Measurements from ENCODE around the gene HSPA1A. TPM values are rescaled to one million over a fixed set of nuclear protein-coding genes. Genes with fewer than 3 reads are reported as not detected.
"Not testable (repeated sequence)": the region's sequence is repeated elsewhere in the genome, so short reads cannot be mapped to it uniquely, and the experiment has no call there.

HSPA1A gene
- total RNA-seq, 1 experiment from 2014 or later, result 31.5 TPM

DNA sequence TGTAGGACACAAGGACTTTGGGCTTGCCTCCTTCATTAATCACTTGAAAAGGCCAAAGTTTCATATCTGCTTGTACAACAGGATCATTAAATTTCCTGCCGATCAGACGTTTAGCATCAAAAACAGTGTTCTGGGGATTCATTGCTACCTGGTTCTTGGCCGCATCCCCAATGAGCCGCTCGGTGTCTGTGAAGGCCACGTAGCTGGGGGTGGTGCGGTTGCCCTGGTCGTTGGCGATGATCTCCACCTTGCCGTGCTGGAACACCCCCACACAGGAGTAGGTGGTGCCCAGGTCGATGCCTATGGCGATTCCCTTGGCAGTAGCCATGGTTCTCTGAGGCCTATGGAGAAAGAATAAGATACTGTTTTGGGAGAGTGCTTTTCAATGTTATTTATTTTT is 3.7 kb upstream of the HSPA1A start:
- DNase-seq (ENCODE audit: low spot score), result no peak

DNA sequence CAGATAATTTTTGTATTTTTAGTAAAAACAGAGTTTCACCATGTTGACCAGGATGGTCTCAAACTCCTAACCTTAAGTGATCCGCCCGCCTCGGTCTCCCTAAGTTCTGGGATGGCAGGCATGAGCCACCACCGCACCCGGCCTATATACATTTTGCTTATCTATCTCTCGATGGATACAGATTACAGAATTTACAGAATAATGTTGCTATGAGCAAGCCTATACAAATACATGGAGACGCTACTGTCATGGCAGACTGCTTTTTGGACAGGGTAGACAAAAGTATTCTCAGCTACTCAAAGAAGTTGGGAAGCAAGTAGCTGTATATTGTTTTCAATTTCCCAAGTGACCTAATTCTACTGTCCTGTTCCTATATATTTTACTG is 1.9 kb upstream of the HSPA1A start:
- DNase-seq (ENCODE audit: low spot score), result no peak

DNA sequence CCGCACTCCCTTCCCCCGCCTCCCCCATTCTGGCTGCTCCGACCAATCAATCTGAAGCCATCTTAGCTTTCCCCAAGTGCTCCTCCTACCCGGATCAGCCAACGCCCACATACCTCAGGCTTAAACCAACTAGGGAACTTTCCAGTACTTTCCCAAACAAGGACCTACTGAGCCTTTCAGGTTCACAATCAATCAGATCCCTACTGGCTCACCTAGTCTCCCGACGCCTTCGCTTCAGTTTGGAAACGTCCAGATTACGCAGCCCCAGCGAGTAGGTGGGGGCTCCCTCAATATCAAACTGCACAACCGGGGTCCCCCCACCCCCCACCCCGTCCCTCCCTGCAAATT is 692 bp upstream of the HSPA1A start:
- DNase-seq (ENCODE audit: low spot score), result peak; percentile 97

DNA sequence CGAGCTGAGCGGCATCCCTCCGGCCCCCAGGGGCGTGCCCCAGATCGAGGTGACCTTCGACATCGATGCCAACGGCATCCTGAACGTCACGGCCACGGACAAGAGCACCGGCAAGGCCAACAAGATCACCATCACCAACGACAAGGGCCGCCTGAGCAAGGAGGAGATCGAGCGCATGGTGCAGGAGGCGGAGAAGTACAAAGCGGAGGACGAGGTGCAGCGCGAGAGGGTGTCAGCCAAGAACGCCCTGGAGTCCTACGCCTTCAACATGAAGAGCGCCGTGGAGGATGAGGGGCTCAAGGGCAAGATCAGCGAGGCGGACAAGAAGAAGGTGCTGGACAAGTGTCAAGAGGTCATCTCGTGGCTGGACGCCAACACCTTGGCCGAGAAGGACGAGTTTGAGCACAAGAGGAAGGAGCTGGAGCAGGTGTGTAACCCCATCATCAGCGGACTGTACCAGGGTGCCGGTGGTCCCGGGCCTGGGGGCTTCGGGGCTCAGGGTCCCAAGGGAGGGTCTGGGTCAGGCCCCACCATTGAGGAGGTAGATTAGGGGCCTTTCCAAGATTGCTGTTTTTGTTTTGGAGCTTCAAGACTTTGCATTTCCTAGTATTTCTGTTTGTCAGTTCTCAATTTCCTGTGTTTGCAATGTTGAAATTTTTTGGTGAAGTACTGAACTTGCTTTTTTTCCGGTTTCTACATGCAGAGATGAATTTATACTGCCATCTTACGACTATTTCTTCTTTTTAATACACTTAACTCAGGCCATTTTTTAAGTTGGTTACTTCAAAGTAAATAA is 2.0 kb downstream of the HSPA1A start:
- not testable (repeated sequence) for DNase-seq (ENCODE audit: low spot score)

DNA sequence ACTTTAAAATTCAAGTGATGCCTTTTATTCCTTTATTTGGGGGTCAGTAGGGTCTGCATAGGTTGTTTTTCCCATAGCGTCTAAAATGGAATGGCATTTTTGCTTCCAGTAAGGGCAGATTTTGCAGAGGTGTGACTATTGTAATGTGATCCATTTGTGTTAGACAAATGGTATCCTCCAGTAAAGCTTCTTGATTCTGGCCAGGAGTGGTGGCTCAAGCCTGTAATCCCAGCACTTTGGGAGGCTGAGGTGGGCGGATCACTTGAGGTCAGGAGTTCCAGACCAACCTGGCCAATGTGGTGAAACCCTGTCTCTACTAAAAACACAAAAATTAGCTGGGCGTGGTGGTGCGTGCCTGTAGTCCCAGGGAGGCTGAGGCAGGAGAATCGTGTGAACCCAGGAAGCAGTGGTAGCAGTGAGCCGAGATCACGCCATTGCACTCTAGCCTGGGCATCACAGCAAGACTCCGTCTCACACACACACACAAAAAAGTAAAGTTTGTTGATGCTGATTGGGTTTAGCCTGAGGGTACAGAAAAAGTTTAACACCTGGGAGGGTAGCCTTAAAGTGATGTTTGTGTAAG is 2.7 kb downstream of the HSPA1A start:
- not testable (repeated sequence) for DNase-seq (ENCODE audit: low spot score)

DNA sequence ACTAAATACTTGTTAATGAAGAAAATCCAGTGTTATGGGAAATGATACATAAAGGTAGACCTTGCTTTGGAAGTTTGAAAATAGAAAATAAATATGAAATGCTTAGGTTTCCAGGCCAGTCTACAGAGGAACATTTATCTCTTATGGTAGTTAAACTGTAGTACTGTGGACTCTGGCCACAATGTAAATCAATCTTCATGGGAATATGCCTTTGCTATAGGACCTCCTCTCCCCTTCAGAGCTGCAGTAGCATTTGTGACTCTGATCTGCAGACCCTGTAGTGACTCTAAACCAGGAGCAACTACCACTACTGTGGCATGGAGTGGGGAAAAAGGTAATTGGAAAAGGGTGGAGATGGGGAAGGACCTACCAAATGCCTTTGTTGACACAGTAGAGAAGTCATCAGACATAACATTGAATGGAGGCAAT is 4.5 kb downstream of the HSPA1A start:
- no peak for DNase-seq (ENCODE audit: low spot score)

DNA sequence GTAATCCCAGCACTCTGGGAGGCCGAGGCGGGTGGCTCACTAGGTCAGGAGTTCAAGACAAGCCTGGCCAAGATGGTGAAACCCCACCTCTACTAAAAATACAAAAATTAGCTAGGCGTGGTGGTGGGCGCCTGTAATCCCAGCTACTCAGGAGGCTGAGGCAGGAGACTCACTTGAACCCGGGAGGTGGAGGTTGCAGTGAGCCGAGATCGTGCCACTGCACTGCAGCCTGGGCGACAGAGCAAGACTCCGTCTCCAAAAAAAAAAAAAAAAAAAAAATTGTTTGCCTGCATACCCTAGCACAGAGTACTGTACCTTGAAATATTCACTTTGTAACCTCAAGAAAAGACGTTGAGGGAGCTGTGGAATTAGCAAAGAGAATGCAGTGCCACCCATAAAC is 5.1 kb downstream of the HSPA1A start:
- DNase-seq (ENCODE audit: low spot score), result not testable (repeated sequence)

DNA sequence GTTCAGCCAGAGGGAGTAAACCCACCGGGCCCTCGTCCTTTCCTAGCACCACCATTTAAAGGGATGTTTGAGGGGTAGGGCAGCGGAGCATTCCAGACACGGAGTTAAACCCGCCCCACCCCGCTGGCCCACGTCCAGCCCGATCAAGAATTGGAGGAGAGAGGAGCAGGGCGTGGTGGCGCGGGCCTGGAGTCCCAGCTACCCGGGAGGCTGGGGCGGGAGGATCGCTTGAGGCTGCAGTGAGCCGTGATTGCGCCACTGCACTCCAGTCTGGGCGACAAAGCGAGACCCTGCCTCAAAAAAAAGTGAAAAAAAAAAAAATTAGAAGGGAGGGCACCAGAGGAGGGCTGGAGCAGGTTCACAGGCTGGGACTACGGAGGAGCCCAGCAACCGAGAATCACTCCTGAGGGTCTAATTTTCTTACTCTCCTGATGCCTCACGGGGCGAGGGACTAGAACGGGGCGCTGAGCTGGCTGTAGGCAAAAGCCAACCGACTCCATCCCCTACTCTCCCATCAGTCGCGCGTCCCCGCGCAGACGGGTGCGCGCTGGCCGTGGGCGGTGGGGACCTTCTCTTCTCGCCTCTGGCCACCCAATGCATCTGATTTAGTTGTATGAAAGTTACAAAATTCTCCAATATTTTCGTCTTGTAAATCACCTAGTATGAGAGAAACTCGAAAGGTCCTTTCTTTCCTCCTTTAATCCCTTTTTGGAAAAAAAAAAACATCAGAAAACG is 6.1 kb downstream of the HSPA1A start:
- peak; percentile 42 for DNase-seq (ENCODE audit: low spot score)

DNA sequence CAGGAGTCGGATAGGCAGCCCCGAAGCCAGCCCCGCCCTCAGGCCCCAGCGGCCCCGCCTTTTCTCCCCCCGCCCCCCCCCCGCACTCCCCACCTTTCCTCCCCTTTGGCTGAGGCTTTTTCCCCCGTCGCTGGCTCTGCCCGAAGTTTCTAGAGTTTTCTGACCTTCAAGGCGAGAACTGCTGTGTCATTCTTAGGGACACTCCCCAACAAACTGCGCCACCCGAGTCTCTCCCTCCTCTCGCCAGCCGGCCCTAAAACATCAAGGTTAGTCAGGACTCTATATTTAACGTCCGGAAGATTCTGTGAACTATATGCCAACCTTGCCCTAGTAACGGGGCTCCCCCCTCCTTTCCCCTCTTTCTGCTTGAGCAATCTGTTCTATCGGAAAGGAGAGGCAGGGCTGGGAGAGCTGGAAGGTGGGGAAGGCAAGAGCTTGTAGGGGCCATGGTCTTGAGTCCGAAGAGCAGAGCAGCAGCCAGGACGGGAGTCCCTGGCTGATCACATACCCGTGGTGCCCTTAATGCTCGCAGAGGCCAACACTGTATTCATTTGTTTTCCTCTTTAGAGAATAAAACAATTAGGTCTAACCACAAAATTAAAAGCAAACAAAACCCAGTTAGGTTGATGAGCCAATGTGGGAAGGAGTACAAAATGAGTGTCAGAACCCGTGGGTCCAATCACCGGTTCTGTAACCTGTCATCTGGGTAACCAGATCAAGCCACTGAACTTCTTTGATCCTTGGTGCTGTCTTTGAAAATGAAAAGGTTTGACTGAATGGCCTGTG is 6.9 kb downstream of the HSPA1A start:
- DNase-seq (ENCODE audit: low spot score), result peak; percentile 93

DNA sequence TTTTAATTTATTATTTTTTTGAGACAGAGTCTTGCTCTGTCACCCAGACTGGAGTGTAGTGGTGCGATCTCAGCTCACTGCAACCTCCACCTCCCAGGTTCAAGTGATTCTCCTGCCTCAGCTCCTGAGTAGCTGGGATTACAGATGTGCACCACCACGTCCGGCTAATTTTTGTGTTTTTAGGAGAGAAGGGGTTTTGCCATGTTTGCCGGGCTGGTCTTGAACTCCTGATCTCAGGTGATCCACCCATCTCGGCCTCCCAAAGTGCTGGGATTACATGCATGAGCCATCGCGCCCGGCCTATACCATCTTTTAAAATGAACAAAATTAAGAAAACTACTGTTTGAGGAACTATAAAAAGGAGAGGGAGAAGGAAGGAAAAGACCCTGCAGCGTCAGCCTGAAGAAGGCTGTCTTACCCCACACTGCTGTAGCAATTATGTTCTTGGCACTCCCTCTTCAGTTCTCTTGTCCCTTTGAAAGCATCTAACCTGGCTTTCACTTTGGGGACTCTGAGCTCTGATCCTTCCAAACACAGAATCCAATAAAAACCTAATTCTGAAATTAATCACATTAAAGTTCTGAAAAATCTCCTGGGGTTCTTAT is 8.4 kb downstream of the HSPA1A start:
- DNase-seq (ENCODE audit: low spot score), result not testable (repeated sequence)

DNA sequence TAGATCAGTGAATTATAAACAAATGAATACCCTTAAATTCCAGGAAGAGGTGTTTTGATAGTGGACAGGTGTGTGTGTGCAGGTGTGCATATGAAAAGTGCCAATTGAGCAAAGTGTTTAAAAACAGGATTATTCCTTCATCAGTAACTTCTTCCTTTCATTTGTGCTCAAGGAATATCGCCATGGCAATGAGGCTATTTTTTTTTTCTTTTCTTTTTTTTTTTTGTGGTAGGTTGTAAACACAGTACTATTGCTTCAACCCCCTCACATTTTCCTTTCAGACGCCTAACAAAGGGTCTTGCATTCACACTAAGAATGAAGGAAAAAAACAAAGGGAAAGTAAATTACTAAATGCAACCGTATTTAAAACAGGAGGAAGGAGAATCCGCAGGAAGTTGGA is 10.2 kb downstream of the HSPA1A start:
- DNase-seq (ENCODE audit: low spot score), result no peak

DNA sequence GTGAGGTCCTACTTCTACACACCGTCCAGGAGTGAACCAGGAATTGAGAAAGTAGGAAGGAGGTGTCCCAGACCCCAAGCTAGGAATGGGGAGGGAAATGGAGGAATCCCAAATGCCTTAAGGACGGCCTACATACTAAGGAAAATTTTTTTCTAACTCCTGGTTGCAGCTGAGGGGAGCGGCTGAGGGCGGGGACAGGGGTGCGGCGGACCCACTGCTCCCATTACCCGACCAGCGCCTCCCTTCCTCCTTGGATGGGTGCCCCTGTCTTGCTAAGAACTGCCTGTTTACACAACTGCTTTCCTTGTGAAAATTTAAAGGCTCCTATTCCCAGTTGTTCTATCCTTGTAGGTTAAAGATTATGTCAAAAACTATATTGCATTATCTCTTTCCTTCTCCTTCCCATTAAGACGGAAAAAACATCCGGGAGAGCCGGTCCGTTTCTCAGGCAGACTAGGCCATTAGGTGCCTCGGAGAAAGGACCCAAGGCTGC is 11.5 kb downstream of the HSPA1A start:
- DNase-seq (ENCODE audit: low spot score), result peak; percentile 85

DNA sequence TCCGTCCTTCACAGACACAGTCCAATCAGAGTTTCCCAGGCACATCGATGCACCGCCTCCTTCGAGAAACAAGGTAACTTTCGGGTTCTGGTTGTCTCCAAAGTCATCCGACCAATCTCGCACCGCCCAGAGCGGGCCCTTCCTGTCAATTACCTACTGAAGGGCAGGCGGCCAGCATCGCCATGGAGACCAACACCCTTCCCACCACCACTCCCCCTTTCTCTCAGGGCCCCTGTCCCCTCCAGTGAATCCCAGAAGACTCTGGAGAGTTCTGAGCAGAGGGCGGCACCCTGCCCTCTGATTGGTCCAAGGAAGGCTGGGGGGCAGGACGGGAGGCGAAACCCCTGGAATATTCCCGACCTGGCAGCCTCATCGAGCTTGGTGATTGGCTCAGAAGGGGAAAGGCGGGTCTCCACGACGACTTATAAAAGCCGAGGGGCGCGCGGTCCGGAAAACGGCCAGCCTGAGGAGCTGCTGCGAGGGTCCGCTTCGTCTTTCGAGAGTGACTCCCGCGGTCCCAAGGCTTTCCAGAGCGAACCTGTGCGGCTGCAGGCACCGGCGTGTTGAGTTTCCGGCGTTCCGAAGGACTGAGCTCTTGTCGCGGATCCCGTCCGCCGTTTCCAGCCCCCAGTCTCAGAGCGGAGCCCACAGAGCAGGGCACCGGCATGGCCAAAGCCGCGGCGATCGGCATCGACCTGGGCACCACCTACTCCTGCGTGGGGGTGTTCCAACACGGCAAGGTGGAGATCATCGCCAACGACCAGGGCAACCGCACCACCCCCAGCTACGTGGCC is 12.1 kb downstream of the HSPA1A start, which contains the start of gene HSPA1B:
TSS of gene HSPA1B (plus strand) at position 453 of the 794 bp plus-strand sequence. CDS start at position 666, 213 bp downstream.
- peak; percentile 100 for DNase-seq (ENCODE audit: low spot score)

DNA sequence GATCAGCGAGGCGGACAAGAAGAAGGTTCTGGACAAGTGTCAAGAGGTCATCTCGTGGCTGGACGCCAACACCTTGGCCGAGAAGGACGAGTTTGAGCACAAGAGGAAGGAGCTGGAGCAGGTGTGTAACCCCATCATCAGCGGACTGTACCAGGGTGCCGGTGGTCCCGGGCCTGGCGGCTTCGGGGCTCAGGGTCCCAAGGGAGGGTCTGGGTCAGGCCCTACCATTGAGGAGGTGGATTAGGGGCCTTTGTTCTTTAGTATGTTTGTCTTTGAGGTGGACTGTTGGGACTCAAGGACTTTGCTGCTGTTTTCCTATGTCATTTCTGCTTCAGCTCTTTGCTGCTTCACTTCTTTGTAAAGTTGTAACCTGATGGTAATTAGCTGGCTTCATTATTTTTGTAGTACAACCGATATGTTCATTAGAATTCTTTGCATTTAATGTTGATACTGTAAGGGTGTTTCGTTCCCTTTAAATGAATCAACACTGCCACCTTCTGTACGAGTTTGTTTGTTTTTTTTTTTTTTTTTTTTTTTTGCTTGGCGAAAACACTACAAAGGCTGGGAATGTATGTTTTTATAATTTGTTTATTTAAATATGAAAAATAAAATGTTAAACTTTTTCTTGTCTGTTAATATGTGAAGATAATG is 14.4 kb downstream of the HSPA1A start:
- no peak for DNase-seq (ENCODE audit: low spot score)

DNA sequence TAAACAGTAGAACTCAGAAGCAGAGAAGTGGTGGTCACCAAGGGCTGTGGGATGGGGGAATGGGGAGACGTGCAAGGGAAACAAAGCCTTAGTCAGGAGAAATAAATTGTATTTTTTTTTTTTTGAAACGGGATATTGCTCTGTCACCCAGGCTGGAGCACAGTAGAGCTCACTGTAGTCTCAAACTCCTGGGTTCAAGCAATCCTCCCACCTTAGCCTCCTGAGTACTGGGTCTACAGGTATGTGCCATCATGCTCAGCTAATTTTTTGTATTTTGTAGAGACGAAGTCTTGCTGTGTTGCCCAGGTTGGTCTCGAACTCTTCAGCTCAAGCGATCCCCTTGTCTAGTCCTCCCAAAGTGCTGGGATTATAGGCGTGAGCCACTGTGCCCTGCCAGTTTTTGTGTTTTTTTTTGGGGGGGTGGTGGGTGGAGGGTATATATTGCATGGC is 15.6 kb downstream of the HSPA1A start:
- DNase-seq (ENCODE audit: low spot score), result no peak

DNA sequence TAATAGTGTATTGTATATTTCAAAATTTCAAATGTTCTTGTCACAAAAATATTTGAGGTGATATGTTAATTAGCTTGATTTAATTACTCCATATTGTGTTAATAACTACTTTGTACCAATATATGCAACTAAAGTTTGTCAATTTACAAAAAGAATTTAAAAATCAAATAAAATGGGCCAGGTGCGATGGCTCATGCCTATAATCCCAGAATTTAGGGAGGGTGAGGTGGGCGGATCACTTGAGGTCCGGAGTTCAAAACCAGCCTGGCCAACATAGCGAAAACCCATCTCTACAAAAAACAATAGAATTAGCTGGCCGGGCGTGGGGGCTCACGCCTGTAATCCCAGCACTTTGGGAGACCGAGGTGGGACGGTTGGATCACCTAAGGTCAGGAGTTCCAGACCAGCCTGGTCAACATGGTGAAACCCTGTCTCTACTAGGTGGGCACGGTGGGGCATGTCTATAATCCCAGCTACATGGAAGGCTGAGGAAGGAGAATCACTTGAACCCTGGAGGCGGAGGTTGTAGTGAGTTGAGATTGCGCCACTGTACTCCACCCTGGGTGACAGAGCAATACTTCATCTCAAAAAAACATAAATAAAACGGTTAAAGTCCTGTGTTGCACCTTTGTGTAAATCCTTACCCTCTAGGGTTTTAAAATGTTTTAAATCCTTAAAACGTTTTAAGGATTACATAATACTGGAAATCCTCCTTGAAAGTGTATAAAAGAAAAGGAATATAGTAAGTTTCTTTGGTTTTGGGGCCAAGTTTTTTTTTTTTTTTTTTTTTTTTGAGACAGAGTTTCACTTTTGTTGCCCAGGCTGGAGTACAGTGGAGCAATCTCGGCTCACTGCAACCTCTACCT is 16.2 kb downstream of the HSPA1A start:
- DNase-seq (ENCODE audit: low spot score), result no peak

DNA sequence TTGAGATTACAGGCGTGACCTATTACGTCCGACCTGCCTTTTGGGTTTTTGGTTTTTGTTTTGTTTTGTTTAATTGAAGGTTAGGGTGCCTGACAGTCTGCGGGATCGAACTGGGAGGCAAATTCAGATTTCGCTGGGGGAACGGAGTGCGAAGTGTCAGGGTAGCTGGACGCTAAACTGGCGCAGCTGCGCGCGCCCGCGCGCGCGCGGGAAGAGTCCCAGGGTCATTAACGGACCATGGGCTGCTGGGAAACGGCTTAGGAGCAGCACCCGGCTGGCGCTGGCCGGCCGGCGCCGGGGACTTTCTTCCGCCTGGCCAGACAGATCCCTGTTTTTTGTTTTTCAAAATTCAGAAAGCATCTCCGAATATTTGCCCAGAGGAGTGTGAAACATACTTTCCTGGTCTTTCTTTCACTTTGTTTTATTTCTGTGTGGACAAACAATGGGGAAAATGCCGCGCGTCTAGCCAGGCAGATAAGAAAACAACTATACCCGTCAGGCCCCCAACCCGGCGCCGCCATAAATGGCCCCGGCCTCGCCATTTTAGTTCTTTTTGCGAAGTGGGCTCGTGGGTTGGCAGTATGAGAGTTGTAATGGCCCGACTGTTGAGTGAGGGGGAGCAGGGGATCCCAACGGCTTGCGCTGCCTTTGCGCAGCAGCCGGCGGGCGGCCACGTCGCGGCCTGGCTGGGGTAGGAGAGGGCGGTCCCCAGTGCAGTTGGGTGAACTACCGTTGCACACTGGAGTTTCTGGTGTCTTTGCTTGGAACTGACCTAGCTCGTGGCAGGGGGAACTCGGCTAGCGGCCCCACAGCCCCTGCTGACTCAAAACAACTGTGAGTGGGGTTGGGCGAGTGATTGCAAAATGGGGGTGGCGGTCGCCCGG is 19.3 kb downstream of the HSPA1A start:
- DNase-seq (ENCODE audit: low spot score), result peak; percentile 72

DNA sequence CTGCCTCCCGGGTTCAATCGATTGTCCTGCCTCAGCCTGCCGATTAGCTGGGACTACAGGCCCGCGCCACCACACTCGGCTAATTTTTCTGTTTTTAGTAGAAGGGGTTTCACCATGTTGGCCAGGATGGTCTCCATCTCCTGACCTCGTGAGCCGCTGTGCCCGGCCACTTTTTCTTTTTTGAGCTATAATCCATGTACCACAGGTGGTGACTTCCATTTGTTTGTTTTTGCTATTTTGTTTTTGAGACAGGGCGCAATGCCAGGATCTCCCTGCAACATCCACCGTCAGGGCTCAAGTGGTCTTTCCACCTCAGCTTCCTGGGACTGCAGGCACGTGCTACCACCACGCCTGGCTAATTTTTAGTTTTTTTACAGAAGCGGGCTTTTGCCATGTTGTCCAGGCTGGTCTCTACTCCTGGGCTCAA is 20.7 kb downstream of the HSPA1A start:
- DNase-seq (ENCODE audit: low spot score), result no peak
